GM19023 (cell line): ENCODE data around the gene CHST6.
"Not testable (repeated sequence)": the region's sequence is repeated elsewhere in the genome, so short reads cannot be mapped to it uniquely, and the experiment has no call there.

Experiments used
- ATAC-seq: cut with Tn5 transposase; IDR thresholded peaks from one replicate; pipeline ENCODE4 v1.9.1; 2021; ENCODE audit warnings: mild to moderate bottlenecking, moderate library complexity; ENCODE audit not compliant: unreplicated experiment

CHST6 gene

DNA sequence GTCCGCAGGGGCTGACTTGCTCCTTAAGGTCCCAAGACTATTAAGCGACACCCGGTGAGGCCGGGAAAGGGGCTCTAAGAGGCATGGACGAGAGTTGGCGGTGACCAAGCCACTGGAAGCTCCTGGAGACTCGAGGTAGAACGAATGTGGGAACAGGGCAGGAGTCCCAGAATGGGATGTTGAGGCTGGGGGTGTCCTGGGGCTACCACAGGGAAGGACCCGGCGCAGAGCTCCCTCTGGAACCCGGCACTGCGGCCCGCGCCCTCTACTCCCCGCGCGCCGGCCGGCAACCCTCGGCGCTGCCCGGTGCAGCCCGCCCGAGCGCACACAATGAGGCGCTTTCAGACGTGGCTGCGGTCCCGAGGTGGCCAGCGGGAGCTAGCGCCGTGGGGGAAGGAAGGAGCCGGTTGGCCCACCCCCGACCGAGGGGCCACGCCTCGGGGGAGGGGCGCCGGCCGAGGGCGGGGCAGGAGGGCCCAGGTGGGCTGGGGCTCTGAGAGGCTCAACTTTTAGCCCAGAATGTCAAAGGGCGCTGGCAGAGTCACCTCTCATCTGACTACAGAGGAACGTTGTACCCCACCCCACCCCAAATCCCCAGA lies at the start of gene CHST6:
TSS of gene CHST6 (minus strand) at position 366 of the 599 bp plus-strand sequence. CDS start 15,613 bp downstream, outside the sequence.
- ATAC-seq, result peak; percentile 86

DNA sequence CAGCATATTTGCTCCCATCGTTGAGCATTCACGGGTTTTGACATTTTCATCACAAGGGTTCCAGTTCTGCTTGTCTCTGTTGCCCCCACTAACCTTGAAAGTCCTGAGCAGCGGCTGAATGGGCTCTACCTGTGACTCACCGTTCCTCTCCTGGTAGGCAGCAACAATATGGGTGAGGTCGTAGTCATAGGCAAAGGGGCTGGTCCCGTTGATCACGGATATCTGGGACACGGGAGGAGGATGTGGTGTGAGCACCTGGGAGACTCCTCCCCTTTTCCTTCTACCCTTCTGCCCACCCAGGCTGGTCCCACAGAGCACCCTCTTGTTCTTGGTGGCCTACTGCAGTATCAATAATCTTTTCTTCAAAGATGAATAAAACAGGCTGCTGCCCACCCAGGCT lies 47.2 kb upstream of the CHST6 start:
- not testable (repeated sequence) for ATAC-seq

DNA sequence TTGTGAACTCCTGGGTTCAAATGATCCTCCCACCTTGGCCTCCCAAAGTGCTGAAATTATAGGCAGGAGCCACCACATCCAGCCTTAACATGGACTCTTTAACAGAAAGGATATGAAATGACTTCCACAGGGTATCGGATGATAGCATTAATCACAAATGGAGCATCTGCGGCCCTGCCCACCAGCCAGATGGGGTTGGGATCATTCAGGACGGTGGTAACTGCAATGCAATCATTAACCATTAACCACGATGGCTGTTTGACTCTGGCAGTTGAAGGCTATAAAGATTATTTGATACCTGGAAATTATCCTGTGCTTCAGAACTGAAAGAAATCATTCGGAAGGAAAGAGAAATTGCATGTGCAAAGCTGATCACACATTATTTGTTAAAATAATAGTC lies 46.0 kb upstream of the CHST6 start:
- ATAC-seq, result no peak

DNA sequence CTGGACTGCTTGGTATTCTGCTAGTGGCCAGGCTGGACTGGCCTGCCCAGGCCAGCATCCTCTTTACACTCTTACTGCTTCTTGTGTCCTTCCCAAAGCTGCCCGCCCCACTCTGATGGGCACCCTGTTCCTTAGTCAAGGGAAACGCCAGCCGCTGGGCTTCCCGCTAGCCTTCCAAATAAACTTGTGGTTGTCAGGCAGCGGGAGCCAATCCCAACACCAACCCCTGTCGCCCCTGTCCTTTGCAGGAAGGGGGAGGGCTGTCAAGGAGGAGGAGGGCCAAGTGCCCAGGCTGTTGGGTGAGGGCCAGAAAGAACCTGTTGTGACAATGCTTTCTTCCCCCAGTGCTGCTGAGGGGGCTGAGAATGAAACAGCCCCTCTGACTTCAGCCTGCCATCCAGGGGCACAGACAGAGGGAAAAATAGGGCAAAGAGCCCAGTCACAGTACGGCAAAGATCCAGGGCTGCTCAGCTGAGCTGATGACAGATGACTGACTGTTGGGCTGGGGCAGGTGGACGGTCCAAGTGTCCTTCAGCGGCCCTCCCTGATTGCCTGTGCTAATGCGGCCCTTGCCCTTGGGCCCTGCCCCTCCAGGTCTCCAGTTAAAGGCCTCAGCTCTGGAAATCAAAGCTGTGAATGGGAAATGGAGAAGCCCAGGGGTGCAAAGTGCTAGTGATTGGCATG lies 43.8 kb upstream of the CHST6 start:
- ATAC-seq, result not testable (repeated sequence)

DNA sequence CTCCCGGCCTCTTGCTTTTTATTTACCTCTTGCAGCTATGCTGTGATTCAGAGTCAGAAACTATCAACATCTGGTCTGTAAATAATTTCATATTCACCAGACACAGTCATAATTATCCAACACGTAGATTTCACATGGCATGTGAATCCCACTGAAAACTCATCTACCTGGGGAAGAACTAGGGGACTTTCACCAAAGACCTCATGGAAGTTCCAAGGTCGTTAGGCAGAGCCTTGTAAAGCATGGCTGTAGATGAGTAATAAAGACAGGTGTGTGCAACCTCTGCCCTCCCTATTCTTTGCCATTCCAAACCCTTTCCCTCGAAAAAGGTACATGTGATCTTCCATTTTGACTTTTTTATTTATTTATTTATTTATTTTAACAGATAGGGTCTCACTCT lies 42.5 kb upstream of the CHST6 start:
- ATAC-seq, result no peak

DNA sequence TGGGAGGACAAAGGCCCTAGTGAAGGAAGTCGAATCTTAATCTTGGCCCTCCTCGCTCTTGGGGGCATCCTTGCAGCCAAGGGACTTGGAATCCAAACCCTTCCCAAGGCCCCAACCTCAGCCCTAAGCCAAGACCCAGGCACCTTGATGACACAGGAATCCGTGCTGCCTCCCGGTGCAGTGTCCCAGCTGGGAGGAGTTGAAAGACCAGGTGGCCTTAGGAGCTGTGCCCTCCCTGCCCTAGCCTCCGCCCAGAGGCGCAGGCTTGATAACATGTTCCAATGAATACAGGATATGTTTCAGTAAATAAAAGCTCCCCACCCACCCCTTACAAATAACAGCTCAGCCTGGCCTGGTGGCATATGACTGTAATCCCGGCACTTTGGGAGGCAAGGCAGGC lies 40.7 kb upstream of the CHST6 start, which contains the start of gene CHST5:
TSS of gene CHST5 (minus strand) at position 208 of the 400 bp plus-strand sequence. CDS start 5,724 bp downstream, outside the sequence.
- no peak for ATAC-seq

DNA sequence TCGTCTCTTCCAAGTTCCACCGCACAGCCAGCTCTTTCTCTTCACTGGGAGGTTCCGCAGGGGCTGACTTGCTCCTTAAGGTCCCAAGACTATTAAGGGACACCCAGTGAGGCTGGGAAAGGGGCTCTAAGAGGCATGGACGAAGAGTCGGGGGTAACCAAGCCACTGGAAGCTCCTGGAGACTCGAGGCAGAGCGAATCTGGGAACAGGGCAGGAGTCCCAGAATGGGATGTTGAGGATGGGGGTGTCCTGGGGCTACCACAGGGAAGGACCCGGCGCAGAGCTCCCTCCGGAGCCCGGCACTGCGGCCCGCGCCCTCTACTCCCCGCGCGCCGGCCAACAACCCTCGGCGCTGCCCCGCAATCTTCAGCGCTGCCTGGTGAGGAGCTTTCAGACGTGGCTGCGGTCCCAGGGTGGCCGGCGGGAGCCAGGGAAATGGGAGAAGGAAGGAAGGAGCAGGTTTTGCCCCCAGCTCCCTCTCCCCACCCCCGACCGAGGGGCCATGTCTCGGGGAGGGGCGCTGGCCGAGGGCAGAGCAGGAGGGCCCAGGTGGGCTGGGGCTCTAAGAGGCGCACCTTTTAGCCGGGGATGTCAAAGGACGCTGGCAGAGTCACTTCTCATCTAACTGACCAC lies 40.1 kb upstream of the CHST6 start:
- no peak for ATAC-seq

DNA sequence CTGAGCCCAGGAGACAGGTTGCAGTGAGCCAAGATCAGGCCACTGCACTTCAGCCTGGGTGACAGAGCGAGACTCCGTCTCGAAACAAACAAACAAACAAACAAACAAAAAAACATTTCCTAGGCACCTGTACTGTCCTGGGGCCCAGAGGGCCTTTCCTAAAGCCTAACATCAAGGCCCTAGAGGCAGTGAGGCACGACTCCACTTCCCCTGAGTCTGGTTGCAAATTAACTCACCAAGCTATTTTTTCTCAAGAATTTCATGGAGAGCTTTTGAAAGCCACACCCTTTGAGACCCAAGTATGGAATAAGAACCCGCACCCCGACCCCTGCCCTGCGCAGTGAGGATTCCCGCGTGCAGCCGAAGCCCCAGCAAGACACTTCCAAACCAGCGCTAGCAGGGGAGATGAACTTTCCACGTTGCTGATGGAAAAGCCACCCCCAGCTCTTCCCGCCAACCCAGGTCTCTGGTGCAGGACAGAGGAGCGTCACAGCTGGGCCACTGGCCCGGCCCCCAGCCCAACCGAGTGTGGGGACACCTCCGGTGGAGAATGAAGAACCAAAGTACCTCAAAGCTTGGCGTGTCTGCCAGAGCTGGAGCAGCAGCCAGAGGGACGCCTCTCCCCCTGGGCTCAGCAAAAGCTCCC lies 39.4 kb upstream of the CHST6 start:
- no peak for ATAC-seq

DNA sequence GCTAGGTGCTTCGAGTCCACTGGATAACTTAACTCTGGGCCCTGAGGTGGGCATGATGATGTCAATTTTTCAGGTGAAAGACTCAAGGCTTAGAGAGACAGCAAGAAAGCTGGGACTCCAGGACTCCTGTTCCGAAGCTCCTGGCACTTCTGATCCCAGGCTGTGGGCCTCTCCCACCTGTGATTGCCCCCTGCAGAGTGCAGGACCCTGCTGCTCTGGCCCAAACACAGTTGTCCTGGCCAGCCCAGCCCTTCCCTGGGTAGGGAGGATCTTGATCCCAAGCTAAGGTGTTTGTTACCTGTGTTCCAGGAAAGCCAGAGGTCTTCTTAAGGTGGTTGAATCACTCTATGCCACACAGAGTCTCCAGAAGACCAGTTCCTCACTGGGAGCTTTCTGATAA lies 37.5 kb upstream of the CHST6 start:
- ATAC-seq, result no peak

DNA sequence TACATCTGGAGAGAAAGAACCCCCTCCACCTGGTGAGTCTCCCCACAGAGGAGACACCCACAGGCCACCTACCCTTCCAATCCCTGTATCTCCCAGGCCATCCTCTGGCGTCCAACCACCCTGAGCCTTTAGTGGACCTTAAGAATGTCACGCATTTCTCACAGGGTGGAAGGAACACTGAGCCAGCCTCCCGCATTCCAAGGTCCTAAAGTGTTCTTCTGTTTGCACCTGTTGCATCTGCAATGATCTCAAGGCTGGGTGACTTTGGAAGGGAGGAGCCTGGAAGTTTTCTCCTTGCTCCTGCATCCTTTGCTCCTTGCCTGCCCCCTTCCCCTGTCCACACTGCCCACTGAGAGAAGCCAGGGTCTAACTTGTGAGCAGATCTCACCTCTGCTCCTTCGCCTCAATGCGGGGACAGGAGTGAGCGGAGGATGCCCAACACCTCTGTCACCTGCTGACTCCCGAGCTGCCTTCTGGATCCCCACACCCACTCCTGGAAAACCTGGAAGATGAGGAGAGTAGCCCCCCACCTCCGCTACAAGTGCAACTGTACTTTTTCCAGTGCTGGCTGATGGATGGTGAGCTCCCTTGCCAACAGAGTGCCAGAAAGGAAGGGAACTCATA lies 37.0 kb upstream of the CHST6 start:
- ATAC-seq, result no peak

DNA sequence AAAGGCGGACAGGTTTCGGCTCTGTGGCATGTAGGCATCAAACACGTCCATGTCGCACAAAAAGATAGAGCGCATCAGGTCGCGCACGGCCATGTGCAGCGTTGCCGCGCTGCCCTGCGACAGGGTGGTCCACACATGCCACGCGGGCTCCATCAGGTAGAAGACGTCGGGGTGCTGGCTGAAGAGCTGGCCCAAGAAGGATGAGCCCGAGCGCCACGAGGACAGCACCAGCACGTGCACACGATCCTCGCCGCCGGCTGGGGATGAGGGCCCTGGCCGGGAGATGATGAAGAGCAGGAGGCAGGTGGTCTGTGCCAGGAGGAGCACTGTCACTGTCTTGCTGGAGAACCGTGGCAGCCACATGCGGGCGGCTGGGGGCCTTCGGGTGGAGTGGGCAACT lies 34.7 kb upstream of the CHST6 start:
- no peak for ATAC-seq

DNA sequence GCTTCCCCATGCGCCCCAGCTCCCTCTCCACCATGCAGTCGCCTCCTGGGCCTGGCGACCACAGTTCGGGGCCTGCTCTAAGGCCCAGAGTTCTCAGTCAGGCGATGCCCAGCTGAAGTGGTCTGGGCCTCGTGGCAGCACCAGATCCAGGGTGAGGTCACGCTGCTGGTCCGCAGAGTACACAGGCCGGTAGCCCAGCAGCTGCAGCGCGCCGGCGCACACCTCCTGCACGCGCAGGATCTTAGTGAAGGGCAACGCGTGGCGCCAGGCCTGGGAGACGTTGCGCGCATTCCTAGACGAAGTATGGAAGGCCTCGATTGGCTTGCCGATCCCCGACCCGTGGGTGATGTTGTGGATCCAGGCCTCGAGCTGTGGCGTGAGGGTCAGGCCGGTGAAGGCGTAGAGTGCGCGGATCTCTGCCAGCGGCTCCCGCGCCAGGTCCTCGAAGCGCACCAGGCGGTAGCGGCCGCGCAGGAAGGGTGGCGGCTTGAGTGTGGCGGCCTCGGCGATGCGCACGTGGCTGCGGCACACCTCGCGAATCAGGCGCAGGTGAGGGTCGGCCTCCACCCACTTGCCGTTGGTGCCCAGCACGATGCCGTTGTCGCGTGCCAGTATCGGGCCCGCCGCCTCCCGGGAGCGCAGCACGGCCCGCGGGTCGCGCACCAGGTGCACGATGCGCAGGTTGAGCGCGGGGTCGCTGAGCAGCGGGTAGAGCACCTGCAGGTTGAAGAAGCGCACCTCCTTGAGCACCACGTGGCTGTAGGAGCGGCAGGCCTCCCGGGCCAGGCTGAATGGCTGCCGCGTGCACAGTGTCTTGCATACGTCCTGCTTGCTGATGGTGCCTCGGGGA lies 34.0 kb upstream of the CHST6 start:
- no peak for ATAC-seq

DNA sequence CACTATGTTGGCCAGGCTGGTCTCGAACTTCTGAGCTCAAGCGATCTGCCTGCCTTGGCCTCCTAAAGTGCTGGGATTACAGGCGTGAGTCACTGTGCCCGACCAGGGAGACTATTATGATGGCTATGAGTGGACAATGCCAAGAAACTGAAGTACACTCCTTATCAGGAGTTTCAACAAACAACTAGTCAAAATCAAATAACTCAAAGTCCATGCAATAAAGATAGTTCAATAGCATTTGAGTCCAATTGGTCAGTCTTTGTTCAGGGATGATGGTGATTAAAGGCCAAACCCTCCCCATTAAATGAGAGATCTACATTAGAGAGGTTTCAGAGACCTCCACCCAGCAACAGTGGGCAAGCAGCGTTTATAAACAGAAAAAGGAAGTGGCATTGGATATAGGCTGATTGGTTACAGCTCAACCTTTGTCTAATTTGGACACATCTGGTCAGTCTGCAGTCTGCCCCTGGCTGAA lies 32.6 kb upstream of the CHST6 start:
- ATAC-seq, result no peak

DNA sequence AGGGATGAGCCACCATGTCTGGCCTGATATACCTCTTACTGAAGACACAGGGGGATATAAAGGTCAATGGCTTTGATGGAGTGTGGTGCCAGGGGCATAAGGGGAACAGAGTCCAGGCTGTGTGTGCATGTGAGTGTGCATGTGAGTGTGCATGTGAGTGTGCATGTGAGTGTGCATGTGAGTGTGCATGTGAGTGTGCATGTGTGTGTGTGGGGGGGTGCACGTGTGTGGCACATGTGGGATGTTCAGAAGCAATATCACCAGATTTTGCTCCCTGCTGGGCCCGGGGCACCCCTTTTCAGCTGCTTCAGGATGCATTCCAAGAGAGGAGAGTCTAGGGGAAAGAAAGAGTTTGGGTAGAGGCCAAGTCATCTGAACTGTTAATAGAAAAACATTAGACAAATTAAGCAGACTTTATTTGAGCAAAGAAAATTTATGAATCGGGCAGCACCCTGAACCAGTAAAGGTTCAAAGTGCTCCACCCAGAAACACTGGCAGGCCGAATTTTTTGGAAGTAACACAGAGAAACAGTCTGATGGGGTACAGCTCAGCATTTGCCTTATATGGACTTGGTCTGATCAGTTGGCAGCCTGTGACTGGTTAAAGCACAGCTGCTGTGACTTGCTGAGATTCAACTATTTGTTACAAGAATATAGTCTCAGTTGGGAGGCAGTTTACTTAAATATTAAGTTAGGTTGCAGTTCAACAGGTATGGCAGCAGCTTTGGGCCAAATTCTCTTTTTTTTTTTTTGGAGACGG lies 31.0 kb upstream of the CHST6 start:
- no peak for ATAC-seq

DNA sequence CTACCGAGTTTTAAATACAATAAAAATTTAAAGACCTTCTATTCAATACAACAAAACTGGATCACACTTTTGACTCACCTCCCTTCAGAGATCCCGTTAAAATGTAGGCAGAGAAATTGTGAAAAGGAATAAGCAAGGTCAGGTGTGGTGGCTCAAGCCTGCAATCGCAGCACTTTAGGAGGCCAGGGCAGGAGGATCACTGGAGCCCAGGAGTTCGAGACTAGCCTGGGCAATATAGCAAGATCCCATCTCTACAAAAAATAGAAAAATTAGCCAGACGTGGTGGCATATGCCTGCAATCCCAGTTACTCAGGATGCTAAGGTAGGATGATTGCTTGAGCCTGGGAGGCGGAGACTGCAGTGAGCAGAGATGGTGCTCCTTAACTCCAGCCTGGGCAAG lies 23.9 kb upstream of the CHST6 start:
- ATAC-seq, result no peak

DNA sequence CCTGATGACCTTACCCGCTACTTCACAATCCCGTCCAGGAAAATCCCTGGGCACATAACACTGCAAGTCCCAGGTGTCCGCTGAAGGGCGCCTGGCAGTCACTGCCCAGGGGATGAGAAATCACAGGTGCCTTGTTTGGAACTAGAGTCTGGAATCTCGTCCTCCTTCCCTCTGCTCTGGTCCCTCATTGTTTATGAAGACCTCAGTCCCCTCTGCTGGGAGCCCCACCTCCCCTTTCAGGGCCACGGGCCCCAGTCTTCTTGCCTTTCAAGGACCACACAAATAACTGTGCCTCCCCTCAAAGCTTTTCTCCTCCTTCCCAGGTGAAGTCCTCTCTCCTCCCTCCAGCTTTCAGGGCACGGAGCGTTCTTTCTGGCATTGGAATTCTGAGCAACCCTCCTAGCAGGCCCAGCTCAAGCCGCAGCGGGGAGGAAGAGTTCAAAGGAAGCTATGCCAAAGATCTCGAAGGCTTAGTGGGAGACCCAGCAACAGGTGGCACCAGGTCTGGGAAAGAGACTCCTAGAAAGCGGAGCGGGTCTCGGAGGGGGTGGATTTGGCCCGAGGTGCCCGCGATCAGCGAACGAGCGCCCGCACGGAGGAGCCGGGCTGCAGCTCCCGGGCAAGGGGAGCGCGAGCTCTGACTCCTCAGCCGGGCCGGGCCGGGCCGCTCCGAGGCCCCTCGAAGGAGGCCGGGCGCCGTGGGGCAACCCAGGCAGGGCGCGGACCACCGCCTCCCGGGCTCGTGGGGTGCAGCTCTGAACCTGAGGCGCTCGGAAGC lies 21.1 kb upstream of the CHST6 start:
- not testable (repeated sequence) for ATAC-seq

DNA sequence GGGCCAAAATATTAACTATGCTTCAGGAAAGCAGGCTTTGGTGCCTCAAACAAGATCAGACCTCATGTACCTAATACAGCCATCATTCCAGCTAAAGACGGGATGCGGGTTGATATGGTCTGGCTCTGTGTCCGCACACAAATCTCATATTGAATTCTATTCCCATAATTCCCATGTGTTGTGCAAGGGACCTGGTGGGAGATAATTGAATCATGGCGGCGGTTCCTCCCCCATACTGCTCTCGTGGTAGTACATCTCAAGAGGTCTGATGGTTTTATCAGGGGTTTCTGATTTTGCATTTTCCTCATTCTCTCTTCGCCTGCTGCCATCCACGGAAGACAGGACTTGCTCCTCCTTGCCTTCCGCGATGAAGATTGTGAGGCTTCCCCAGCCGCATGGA lies 19.1 kb upstream of the CHST6 start:
- ATAC-seq, result no peak

DNA sequence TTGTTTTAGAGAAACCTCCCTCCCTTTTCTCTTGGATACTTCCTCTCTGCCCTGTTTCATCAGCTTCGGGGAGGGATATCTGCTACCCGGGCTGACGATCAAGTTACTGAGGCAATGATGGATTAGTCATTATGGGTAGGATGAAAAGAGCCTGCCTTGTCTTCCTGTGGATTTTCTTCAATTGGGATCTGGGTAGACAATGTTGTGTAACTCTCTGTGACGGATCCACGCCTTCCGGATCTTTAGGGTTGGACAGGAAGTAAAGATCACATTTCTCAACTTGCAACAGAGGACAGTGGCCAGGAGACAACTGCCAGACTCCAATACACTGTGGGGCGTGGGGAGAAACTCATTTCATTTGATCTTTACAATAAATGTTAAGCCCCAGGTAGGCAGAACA lies 11.3 kb upstream of the CHST6 start:
- no peak for ATAC-seq

DNA sequence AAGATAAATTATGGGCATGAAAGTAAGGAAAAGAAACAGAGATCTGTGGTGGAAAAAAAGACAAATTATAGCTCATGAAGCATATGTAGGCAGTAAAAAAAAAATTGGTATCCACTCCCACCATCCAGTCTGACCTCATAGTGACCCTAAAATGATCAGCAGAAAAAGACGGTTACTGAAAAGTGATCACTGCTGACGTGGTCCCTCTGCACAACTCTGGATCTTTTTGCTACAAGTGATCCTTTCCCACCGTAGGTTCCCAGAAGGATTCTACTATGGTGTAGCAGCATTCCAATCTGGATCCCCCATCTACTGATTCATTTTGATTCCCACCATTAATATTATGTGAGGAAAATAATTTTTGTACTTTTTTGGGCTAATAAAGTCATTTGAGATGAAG lies 10.9 kb upstream of the CHST6 start:
- ATAC-seq, result no peak
